HL-60 (cell line): Measurements from ENCODE around the gene FRMD5.

Experiments
- DNase-seq, 2 experiments: peaks; one replicate each; pipeline ENCODE4 v3.0.0-alpha.2; 2010 to 2020; ENCODE audit warnings: low read depth in 1 of 2, low spot score in 1 of 2
- H3K27ac ChIP-seq: fragments of 250-450 bp; sonication (Bioruptor Pico); replicated peaks from 2 replicates; pipeline ENCODE4 v1.5.1; 2020; ENCODE audit warnings: mild to moderate bottlenecking, moderate library complexity
- H3K27me3 ChIP-seq: fragments of 250-450 bp; sonication (Bioruptor Pico); 2 replicates; pipeline ENCODE4 v1.5.1; 2021; ENCODE audit warnings: mild to moderate bottlenecking, moderate library complexity; ENCODE audit not compliant: insufficient read depth, poor library complexity, severe bottlenecking
- H3K4me3 ChIP-seq: replicated peaks from 2 replicates; pipeline ENCODE4 v1.5.1; 2011; ENCODE audit warnings: mild to moderate bottlenecking, control low read depth, low read length; ENCODE audit not compliant: insufficient read depth
- GABPA ChIP-seq: IDR thresholded peaks from 2 replicates; pipeline ENCODE4 v1.6.1; 2012; ENCODE audit warnings: low read depth
- POLR2AphosphoS5 ChIP-seq: IDR thresholded peaks from 2 replicates; pipeline ENCODE4 v1.6.1; 2012; ENCODE audit warnings: low read depth
- SPI1 ChIP-seq: IDR thresholded peaks from 2 replicates; pipeline ENCODE4 v1.6.1; 2012; ENCODE audit warnings: low read depth, mild to moderate bottlenecking, borderline replicate concordance
- TF ChIP-seq, protein P1 (sequence below): IDR thresholded peaks from one replicate; pipeline ENCODE4 v1.5.1; 2011; ENCODE audit warnings: low read length, control low read depth, inconsistent platforms; ENCODE audit not compliant: insufficient read depth
- TF ChIP-seq, protein P2 (sequence below): IDR thresholded peaks from 2 replicates; pipeline ENCODE4 v1.6.1; 2012; ENCODE audit warnings: low read depth; ENCODE audit not compliant: insufficient replicate concordance

Gene FRMD5

DNA sequence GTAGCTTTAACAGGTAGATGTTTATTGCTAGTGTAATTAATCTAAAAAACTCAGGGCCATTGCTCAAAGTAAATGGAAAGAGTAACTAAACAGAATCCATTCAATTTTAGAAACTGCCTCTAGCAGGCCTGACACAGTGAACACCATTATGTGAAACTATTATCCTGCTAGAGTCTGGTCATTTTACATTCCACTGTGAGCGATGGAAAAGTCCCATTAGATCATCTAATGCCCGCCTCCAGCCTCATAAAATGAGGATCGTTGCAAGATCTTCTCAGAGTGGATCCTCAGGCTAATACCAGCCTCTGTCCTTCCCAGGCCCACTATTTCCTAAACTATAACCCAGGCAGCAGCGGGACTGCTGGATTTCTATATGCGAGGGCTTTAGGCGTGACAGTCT, 260.6 kb downstream of the FRMD5 start:
- no peak for DNase-seq
- H3K27ac ChIP-seq = no peak overlapping the region
- peaks cover 4% of the 10 kb centered on the region for H3K27me3 ChIP-seq
- H3K4me3 ChIP-seq = no peak overlapping the region
- TF ChIP-seq SPI1 = no peak
- TF ChIP-seq, protein P1, sequence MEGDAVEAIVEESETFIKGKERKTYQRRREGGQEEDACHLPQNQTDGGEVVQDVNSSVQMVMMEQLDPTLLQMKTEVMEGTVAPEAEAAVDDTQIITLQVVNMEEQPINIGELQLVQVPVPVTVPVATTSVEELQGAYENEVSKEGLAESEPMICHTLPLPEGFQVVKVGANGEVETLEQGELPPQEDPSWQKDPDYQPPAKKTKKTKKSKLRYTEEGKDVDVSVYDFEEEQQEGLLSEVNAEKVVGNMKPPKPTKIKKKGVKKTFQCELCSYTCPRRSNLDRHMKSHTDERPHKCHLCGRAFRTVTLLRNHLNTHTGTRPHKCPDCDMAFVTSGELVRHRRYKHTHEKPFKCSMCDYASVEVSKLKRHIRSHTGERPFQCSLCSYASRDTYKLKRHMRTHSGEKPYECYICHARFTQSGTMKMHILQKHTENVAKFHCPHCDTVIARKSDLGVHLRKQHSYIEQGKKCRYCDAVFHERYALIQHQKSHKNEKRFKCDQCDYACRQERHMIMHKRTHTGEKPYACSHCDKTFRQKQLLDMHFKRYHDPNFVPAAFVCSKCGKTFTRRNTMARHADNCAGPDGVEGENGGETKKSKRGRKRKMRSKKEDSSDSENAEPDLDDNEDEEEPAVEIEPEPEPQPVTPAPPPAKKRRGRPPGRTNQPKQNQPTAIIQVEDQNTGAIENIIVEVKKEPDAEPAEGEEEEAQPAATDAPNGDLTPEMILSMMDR = no peak
- TF ChIP-seq POLR2AphosphoS5 = no peak
- TF ChIP-seq, protein P2, sequence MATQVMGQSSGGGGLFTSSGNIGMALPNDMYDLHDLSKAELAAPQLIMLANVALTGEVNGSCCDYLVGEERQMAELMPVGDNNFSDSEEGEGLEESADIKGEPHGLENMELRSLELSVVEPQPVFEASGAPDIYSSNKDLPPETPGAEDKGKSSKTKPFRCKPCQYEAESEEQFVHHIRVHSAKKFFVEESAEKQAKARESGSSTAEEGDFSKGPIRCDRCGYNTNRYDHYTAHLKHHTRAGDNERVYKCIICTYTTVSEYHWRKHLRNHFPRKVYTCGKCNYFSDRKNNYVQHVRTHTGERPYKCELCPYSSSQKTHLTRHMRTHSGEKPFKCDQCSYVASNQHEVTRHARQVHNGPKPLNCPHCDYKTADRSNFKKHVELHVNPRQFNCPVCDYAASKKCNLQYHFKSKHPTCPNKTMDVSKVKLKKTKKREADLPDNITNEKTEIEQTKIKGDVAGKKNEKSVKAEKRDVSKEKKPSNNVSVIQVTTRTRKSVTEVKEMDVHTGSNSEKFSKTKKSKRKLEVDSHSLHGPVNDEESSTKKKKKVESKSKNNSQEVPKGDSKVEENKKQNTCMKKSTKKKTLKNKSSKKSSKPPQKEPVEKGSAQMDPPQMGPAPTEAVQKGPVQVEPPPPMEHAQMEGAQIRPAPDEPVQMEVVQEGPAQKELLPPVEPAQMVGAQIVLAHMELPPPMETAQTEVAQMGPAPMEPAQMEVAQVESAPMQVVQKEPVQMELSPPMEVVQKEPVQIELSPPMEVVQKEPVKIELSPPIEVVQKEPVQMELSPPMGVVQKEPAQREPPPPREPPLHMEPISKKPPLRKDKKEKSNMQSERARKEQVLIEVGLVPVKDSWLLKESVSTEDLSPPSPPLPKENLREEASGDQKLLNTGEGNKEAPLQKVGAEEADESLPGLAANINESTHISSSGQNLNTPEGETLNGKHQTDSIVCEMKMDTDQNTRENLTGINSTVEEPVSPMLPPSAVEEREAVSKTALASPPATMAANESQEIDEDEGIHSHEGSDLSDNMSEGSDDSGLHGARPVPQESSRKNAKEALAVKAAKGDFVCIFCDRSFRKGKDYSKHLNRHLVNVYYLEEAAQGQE = no peak
- no peak for TF ChIP-seq GABPA

DNA sequence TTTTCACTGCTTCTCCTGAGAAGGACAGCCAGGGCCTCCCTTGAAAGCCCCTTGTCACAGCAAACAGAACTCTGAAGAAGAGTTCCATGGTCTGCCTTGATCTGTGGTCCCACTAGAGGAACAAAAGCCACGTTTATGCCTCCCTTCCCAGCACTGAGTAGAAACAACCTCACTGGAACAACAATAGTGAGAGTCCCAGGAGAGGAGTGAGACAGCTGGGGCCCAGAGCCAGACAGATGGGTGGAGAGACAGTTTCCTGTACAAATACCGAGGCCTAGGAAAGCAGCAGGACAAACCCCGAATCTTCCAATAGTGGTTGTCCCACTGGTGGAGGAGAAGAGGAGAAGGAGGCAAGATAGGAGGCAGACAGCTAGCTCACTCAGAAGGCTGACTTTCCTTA, 262.2 kb downstream of the FRMD5 start:
- no peak overlapping the region for H3K27ac ChIP-seq
- no peak overlapping the region for H3K4me3 ChIP-seq
- peaks cover 4% of the 10 kb centered on the region for H3K27me3 ChIP-seq
- TF ChIP-seq SPI1 (no peak), POLR2AphosphoS5 (no peak), GABPA (no peak)
- TF ChIP-seq, protein P2 = no peak
- TF ChIP-seq, protein P1 = no peak
- DNase-seq = no peak

DNA sequence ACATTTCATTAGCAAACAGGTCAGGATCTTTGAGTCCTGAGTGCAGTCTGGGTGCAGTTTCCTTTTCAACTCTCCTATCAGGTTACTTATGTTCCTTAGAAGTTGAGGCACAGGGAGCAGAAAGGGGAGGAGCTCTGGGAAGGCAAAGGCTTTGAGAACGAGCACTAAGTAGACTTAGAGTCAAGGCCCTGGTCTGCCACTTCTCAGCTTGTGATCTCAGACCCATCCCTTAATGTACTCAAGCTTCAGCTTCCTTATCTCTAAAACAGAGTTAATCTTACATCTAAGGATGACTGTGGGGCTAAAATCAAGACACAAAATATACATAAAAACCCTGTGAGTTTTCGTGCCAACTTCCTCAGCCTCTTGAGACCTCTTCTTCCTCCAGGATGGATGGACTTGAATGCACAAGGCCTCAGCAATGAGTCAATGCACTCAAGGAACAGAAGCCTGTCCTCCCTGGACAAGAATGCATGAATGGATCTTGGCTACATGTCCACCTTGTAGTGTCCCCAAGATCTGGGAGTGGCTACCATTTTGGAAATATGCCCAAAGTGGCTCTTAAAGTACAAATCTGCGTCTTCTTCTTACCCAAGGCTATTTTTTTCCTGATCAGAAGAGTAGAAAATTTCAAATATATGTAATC, 263.2 kb downstream of the FRMD5 start:
- no peak overlapping the region for H3K4me3 ChIP-seq
- TF ChIP-seq SPI1 = no peak
- TF ChIP-seq, protein P1 = no peak
- TF ChIP-seq, protein P2 = no peak
- TF ChIP-seq GABPA = no peak
- TF ChIP-seq POLR2AphosphoS5 = no peak
- H3K27ac ChIP-seq = no peak overlapping the region
- no peak for DNase-seq
- H3K27me3 ChIP-seq = peaks cover 4% of the 10 kb centered on the region
